ENCODE data around the gene NUB1.
"Not testable (repeated sequence)": the region's sequence is repeated elsewhere in the genome, so short reads cannot be mapped to it uniquely, and the experiment has no call there.

The NUB1 gene

GRCh38 chr7:151301471-151302462 is 39.8 kb upstream of the NUB1 start:
- TF ChIP-seq CTCF (IDR thresholded peaks at IDR 0.05; ENCODE audit: borderline replicate concordance, insufficient read depth, low read depth, low read length) = no peak
- H3K4me3 ChIP-seq (ENCODE audit: low read depth, low read length) = no peak overlapping the region

- H3K4me3 ChIP-seq (ENCODE audit: low read depth, low read length) = not testable (repeated sequence)
Measured at GRCh38 chr7:151304251-151304650, 37.4 kb upstream of the NUB1 start.

GRCh38 chr7:151304856-151305255 is 36.8 kb upstream of the NUB1 start:
- no peak for TF ChIP-seq CTCF (IDR thresholded peaks at IDR 0.05; ENCODE audit: borderline replicate concordance, insufficient read depth, low read depth, low read length)
- no peak overlapping the region for H3K4me3 ChIP-seq (ENCODE audit: low read depth, low read length)

- TF ChIP-seq CTCF (IDR thresholded peaks at IDR 0.05; ENCODE audit: borderline replicate concordance, insufficient read depth, low read depth, low read length) = no peak
- no peak overlapping the region for H3K4me3 ChIP-seq (ENCODE audit: low read depth, low read length)
Measured at GRCh38 chr7:151306374-151306773, 35.2 kb upstream of the NUB1 start.

GRCh38 chr7:151306860-151307259 is 34.8 kb upstream of the NUB1 start:
- TF ChIP-seq CTCF (IDR thresholded peaks at IDR 0.05; ENCODE audit: borderline replicate concordance, insufficient read depth, low read depth, low read length) = no peak
- no peak overlapping the region for H3K4me3 ChIP-seq (ENCODE audit: low read depth, low read length)

GRCh38 chr7:151307536-151307935 is 34.1 kb upstream of the NUB1 start:
- TF ChIP-seq CTCF (IDR thresholded peaks at IDR 0.05; ENCODE audit: borderline replicate concordance, insufficient read depth, low read depth, low read length) = no peak

GRCh38 chr7:151308256-151308655 is 33.4 kb upstream of the NUB1 start:
- H3K4me3 ChIP-seq (ENCODE audit: low read depth, low read length) = no peak overlapping the region
- no peak for TF ChIP-seq CTCF (IDR thresholded peaks at IDR 0.05; ENCODE audit: borderline replicate concordance, insufficient read depth, low read depth, low read length)

More at GRCh38 chr7:151307536-151307935, 34.1 kb upstream of the NUB1 start:
- H3K4me3 ChIP-seq (ENCODE audit: low read depth, low read length) = no peak overlapping the region
